Heart right ventricle (tissue), 16 donors: ENCODE results near the gene ADGRL3. TPM values are rescaled to one million over a fixed set of nuclear protein-coding genes. Genes with fewer than 3 reads are reported as not detected.

ENCODE experiments used
- ATAC-seq, 8 donors: fragments of 200-7000 bp; cut with Tn5 transposase; one replicate each; pipeline ENCODE4 v1.9.1; 2020; ENCODE audit warnings: mild to moderate bottlenecking in 8 of 8, moderate library complexity in 8 of 8, moderate number of reproducible peaks in 1 of 8
- DNase-seq, 2 donors: peaks; one replicate each; pipeline ENCODE4 v3.0.0-alpha.2; 2020
- H3K27ac ChIP-seq, 10 donors: fragments of 200-600 bp; sonication (generic) in 2 of 10; one replicate each; pipeline versions ENCODE4 v1.5.0 to v1.8.0; 2020 to 2022; ENCODE audit warnings: mild to moderate bottlenecking in 3 of 10
- H3K27me3 ChIP-seq, 7 donors: fragments of 200-600 bp; one replicate each; pipeline ENCODE4 v1.8.0; 2021 to 2022; ENCODE audit warnings: mild to moderate bottlenecking in 2 of 7
- H3K36me3 ChIP-seq, 9 donors: fragments of 200-600 bp; sonication (generic) in 1 of 9; one replicate each; pipeline versions ENCODE4 v1.5.0 to v1.8.0; 2020 to 2022; ENCODE audit warnings: mild to moderate bottlenecking in 2 of 9
- H3K4me1 ChIP-seq, 9 donors: fragments of 200-600 bp; sonication (generic) in 1 of 9; one replicate each; pipeline versions ENCODE4 v1.5.0 to v1.8.0; 2020 to 2022; ENCODE audit warnings: mild to moderate bottlenecking in 4 of 9
- H3K4me3 ChIP-seq, 10 donors: fragments of 200-600 bp; sonication (generic) in 2 of 10; one replicate each; pipeline versions ENCODE4 v1.5.0 to v1.8.0; 2020 to 2022; ENCODE audit warnings: mild to moderate bottlenecking in 7 of 10, moderate library complexity in 2 of 10
- H3K9me3 ChIP-seq, 11 donors: fragments of 200-600 bp in 10 of 11; sonication (generic) in 2 of 11; one replicate each; pipeline versions ENCODE4 v1.5.0 to v1.8.0; 2013 to 2022; ENCODE audit warnings: mild to moderate bottlenecking in 2 of 11, control low read depth in 1 of 11, moderate library complexity in 1 of 11
- CTCF ChIP-seq, 9 donors: fragments of 200-600 bp; sonication (generic) in 2 of 9; IDR thresholded peaks; one replicate each; pipeline versions ENCODE4 v1.5.0 to v1.8.0; 2021 to 2022; ENCODE audit warnings: antibody characterized with exemption in 9 of 9, mild to moderate bottlenecking in 5 of 9, moderate library complexity in 1 of 9
- WGBS, 2 donors: extraction: QIAGEN DNeasy Blood & Tissue Kit; methylation state at CpG; one replicate each; pipeline ENCODE4 v1.1.7; 2013; ENCODE audit warnings: inconsistent platforms in 1 of 2; 5-methylcytosine and 5-hydroxymethylcytosine counted together
- intact Hi-C, 10 donors: fragments of 100-400 bp; cut with DNase I; formaldehyde crosslinking; loops; one replicate each; pipeline versions ENCODE4 v1.11.1 to v1.14.2; 2022
- polyA plus RNA-seq, 2 donors: library from polyadenylated mRNA; stranded (reverse); fragments of 200-250 nt; gene quantifications; one replicate each; pipeline ENCODE4 v1.2.3, GENCODE V29; 2013
- total RNA-seq, 10 donors: library from RNA; stranded (reverse); fragmentation: NEBNext Ultra II Directional in 3 of 10; extraction: Animal tissue kit (Norgen Biotek cat#: 25700) in 3 of 10; gene quantifications; one replicate each; pipeline versions ENCODE4 v1.2.1 to v1.2.4, GENCODE V29; 2021 to 2023
- donor health status: Arrhythmogenic right ventricular cardiomyopathy.
- donor health status: ischemic (EF 13 %, LVEDD 7.1; RV severe dilation, severe dysfunction).
- donor health status: healthy with polysubstance abuse.
- donor health status: DM: no; HTN: yes; CAD: no.
- donor health status: DM: no; HTN: no; CAD: no.
- donor health status: ischemic (EF 25% LVEDD 6.9; RV normal size, moderate dysfunction).
- donor health status: ischemic (EF 25% LVEDD 5.7; RV mildly dilated, moderate dysfunction).
- donor health status: healthy.
- donor health status: DM: yes; HTN: yes; CAD: no.
- donor health status: Ischemic cardiomyopathy.
- donor health status: ischemic (EF 35%, LVEDD 5.7; RV mildly dilated, moderate dysfunction).
- donor health status: nonischemic (EF 11% LVEDD 7.7; RV severe dilation, severe dysfunction).
- donor health status: DM: yes; HTN: yes; CAD: no.
- donor health status: PGD.
- donor health status: ischemic (EF 29% LVEDD 5.4; RV normal size, mild dysfunction).
- donor health status: nonischemic (EF 23%, LVEDD 6.1; RV moderate dilation, normal function).

Gene ADGRL3
- total and polyA plus RNA-seq, 12 donors, result 0.36 to 20.9 (median 4.6) TPM

GRCh38 chr4:61276029-61276428 lies 75.9 kb downstream of the ADGRL3 start:
- TF ChIP-seq CTCF (IDR thresholded peaks at IDR 0.05), result no peak

GRCh38 chr4:61277785-61278760 lies 77.9 kb downstream of the ADGRL3 start:
- ATAC-seq, result peak in 1 of 8 donors; percentile 46
- Histone ChIP-seq H3K4me3 (peak overlapping the region in 1 of 10 donors; percentile 12), H3K36me3 (no peaks in the 10 kb centered on the region), H3K4me1 (peaks cover 0 to 22% (median 0%) of the 10 kb centered on the region in 9 donors), H3K27ac (peak overlapping the region in 4 of 10 donors; percentile 14 to 38 (median 26)), H3K27me3 (no peaks in the 10 kb centered on the region), H3K9me3 (no peaks in the 10 kb centered on the region)
- no peak for TF ChIP-seq CTCF (IDR thresholded peaks at IDR 0.05)
- intact Hi-C loops, result loop anchor here in 1 of 10 donors (10.0 kb wide), 1 partner anchor 73 kb away; the partner anchor contains the start of gene ADGRL3
- WGBS, 2 donors, result 59 to 69% methylated on average over 5 of the region's 5 CpGs
- no peak for DNase-seq

More at GRCh38 chr4:61276029-61276428, 75.9 kb downstream of the ADGRL3 start:
- Histone ChIP-seq H3K9me3 (no peaks in the 10 kb centered on the region), H3K27me3 (no peaks in the 10 kb centered on the region), H3K4me3 (no peak overlapping the region), H3K36me3 (no peaks in the 10 kb centered on the region), H3K27ac (peak overlapping the region in 1 of 10 donors; percentile 19), H3K4me1 (peaks cover 0 to 22% (median 0%) of the 10 kb centered on the region in 9 donors)
- no peak for DNase-seq
- no peak for ATAC-seq
- intact Hi-C loops, result loop anchor here in 1 of 10 donors (10.0 kb wide), 1 partner anchor 71 kb away; the partner anchor contains the start of gene ADGRL3
- WGBS, 2 donors, result 84 to 94% methylated on average over 1 of the region's 1 CpG

GRCh38 chr4:61292322-61292721 lies 92.2 kb downstream of the ADGRL3 start:
- no peaks in the 10 kb centered on the region for H3K9me3 ChIP-seq
- ATAC-seq, result no peak
- WGBS, 2 donors, result 75 to 80% methylated on average over 3 of the region's 3 CpGs
- H3K27me3 ChIP-seq, result no peaks in the 10 kb centered on the region
- no peak overlapping the region for H3K27ac ChIP-seq
- H3K4me3 ChIP-seq, result no peak overlapping the region
- DNase-seq, result no peak
- H3K36me3 ChIP-seq, result no peaks in the 10 kb centered on the region
- intact Hi-C loops, result no loop called here
- TF ChIP-seq CTCF (IDR thresholded peaks at IDR 0.05), result no peak
- no peaks in the 10 kb centered on the region for H3K4me1 ChIP-seq

GRCh38 chr4:61293707-61294400 lies 93.7 kb downstream of the ADGRL3 start:
- H3K27ac ChIP-seq, result no peak overlapping the region
- no peaks in the 10 kb centered on the region for H3K27me3 ChIP-seq
- intact Hi-C loops, result no loop called here
- no peaks in the 10 kb centered on the region for H3K4me1 ChIP-seq
- DNase-seq, result no peak
- no peak for ATAC-seq
- no peak for TF ChIP-seq CTCF (IDR thresholded peaks at IDR 0.05)
- H3K4me3 ChIP-seq, result no peak overlapping the region
- H3K9me3 ChIP-seq, result no peaks in the 10 kb centered on the region
- H3K36me3 ChIP-seq, result no peaks in the 10 kb centered on the region
- WGBS, 2 donors, result 85 to 90% methylated on average over 7 of the region's 7 CpGs
